ENCODE measurements around the gene IGF2.

Gene IGF2

GRCh38 chr11:2169626-2170570, 30.7 kb upstream of the IGF2 start:
- DNase-seq, result no peak

GRCh38 chr11:2169005-2169378, 29.8 kb upstream of the IGF2 start:
- DNase-seq, result no peak

GRCh38 chr11:2168286-2169004, 29.3 kb upstream of the IGF2 start:
- no peak for DNase-seq

GRCh38 chr11:2167141-2168045, 28.2 kb upstream of the IGF2 start:
- DNase-seq, result no peak

GRCh38 chr11:2166091-2166851, 27.1 kb upstream of the IGF2 start:
- peak; percentile 78 for DNase-seq

- no peak for DNase-seq
These were observed 26.4 kb upstream of the IGF2 start for GRCh38 chr11:2165571-2165970.

GRCh38 chr11:2164861-2165555, 25.8 kb upstream of the IGF2 start:
- no peak for DNase-seq

- no peak for DNase-seq
These were observed 24.9 kb upstream of the IGF2 start for GRCh38 chr11:2164081-2164480.

- DNase-seq, result no peak
These were observed 24.3 kb upstream of the IGF2 start for GRCh38 chr11:2163428-2163978.

- DNase-seq, result no peak
These were observed 21.6 kb upstream of the IGF2 start, which contains the start of gene INS for GRCh38 chr11:2160736-2161259. TSS of gene INS (minus strand) at chr11:2161209. CDS start at chr11:2160971, 238 bp downstream.

- DNase-seq, result no peak
These were observed 20.6 kb upstream of the IGF2 start for GRCh38 chr11:2159536-2160413.

GRCh38 chr11:2158966-2159365, 19.8 kb upstream of the IGF2 start:
- DNase-seq, result no peak

GRCh38 chr11:2158296-2158737, 19.1 kb upstream of the IGF2 start:
- DNase-seq, result no peak

- DNase-seq, result no peak
These were observed 18.3 kb upstream of the IGF2 start for GRCh38 chr11:2157294-2158040.

GRCh38 chr11:2156416-2157182, 17.4 kb upstream of the IGF2 start:
- peak; percentile 87 for DNase-seq

- DNase-seq, result no peak
These were observed 16.3 kb upstream of the IGF2 start for GRCh38 chr11:2155511-2155910.

- DNase-seq, result no peak
These were observed 15.7 kb upstream of the IGF2 start for GRCh38 chr11:2154889-2155288.

GRCh38 chr11:2154195-2154585, 15.0 kb upstream of the IGF2 start:
- no peak for DNase-seq

All from activated CD8-positive, alpha-beta memory T cell treated with anti-CD3 and anti-CD28 coated beads, Interleukin-2, amount 50 U/mL, for 48 hours (primary cell).